HG02981 (cell line): ENCODE results near the gene KDM8.

Experiments used
- ATAC-seq: cut with Tn5 transposase; IDR thresholded peaks from one replicate; pipeline ENCODE4 v1.9.1; 2021; ENCODE audit warnings: mild to moderate bottlenecking, moderate library complexity; ENCODE audit not compliant: unreplicated experiment

KDM8 gene

DNA sequence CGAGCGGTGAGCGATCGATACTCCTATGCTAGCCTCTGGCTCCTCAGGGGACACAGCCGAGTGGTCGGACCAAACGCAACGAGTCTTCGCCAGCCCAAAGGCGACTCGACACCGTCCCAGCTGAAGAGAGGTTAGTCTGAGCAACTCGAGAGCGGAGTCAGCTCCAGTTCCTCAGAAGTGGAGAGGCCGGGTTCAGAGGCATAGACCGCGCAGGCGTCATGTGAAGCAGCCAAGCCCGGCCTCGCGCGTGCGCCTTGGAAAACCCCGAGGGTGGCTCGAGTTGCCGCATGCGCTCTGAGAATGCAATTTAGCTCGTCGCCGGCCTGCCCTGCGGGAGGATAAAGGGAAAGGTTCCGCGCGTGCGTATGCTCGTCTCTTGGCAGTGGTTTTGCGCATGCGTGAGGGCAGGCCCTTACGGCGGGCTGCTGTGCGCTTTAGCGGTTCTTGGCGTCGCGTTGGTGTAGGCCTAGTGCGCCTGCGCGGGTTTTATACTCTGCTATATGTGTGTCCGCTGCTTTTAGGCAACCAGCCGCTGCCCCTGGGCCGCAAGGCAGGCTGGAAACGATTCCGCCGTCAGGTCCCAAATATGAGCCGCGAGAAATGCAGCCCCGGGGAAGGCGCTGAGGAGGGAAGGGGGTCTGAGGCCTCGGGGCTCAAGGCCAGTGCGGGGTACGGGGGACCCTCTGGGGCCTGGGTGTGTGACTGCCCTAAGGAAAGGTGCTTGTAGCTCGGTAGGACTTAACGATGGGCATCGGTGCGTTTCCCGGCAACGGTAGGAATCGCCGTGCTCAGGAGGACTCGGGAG is at the start of gene KDM8:
TSS of gene KDM8 (plus strand) at position 20 of the 805 bp plus-strand sequence. CDS start 6,598 bp downstream, outside the sequence.
- ATAC-seq = peak; percentile 85

DNA sequence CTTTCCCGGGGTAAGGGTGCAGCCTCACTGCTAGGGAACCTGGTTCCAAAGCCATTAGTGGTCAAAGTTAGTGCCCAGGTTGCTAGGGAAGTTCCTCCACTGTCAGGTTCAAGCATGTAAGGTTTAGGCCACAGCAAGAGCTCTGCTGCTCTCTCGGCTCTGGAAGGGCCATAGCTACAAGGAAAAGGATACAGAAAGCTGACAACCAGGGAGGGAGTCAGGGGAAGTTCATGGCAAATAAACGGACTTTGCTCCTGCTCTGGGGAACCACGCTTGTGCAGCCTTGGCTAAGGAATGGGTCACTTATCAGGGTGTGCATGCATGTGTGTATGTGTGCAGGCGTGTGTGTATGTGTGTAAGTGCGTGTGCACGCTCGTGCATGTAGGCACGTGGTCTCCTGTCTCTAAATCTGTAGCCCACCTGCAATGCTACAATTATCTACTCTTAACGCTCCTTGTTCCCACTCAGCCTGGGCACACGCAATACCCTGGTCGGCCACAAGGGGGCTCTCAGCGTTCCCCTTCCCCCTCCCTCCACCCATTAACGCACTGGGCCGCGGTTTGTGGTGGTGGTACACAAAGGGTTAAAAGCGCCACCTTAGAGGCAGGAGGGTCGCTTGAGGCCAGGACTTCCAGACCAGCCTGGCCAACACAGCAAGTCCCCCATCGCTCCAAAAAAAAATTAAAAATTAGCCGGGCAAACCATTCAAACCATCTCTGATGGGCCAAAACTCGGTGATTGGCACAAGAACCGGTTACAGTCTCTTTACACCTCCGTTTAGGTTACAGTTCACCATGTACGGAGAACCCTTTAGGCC is 48.4 kb upstream of the KDM8 start:
- ATAC-seq = no peak

DNA sequence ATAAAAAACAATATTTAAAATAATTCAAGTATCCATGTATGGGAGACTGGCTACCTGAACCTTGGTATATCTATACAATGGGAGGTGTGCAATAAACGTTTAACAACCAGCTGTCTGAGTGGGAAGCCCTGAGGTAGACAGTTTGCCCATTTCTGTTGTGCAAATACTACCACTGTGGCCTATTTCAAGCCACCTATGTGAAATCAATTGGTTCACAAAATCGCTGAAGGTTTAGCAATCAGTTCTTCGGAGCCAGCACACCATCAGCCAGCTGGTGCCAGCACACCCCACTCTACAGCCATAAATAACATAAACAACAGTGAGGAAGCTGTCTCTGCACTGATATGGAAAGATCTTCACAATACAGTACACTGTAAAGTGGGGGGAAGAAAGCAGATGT is 46.7 kb upstream of the KDM8 start:
- no peak for ATAC-seq

DNA sequence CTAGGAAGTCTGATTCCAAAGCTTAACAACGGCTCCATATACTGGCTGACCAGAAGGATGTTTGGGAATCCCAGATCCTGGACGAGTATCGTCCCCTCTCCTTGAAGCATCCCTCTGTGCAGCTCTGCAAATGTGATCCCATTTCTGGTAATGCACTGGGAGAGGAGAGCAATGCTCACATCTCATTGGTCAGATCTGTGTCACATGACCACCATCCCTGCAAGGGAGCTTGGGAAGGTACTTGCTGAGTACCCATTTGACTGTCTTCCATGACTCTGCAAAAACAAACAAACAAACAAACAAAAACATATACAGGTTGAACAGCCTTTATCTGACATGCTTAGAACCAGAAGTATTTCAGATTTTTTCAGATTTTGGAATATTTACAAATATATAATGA is 41.9 kb upstream of the KDM8 start:
- no peak for ATAC-seq

DNA sequence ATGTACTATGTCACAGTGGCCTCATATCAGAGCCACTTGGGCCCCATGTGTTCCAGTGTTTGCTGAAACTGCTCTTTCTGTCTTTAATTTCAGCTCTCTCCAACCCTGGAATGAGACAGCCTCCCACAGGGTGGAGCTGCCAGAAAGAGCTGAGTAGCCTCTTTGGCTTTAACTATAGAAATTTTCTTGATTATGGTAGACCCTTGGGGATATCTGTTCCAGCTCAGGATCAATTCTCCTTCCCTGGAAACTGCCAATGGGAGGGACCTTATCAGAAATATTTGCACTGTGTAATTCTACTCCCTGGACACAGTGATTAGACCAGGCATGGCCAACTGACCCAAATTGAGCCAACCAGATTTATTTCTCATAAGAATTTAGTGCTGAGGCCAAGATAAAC is 39.0 kb upstream of the KDM8 start:
- ATAC-seq = no peak

DNA sequence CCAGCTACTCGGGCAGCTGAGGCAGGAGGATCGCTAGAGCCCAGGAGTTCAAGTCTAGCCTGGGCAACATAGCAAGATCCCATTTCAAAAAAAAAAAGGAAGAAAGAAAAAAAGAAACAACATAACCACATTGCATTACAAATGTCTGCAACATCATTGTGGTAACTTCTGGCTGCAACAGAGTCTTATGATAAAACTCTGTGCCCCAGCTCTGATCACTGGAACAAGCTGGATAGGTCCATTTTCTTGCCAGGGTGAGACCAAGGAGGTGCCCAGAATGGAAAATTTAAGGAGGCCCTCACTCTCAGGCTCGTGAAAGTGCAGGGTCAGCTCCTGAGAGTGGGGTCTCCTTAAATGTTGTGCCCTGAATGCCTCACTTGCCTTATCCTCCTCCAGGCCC is 37.8 kb upstream of the KDM8 start:
- no peak for ATAC-seq

DNA sequence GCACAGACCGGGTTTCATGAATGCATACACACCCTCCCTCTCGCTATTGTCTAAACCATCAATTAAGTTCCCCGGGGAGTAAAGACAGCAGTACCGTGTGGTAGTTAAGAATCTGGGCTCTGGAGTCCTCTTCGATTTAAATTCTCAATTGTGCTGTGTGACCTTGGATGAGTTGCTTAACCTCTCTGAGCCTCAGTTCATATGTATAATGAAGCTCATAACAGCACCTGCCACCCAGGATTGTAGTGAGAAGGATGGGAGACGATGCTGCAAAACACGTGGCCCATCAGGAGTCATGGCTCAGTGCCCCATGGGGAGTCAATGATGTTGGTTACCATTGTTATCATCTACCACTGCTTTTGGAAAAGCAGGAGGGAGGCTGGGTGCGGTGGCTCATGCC is 34.5 kb upstream of the KDM8 start:
- ATAC-seq = no peak

DNA sequence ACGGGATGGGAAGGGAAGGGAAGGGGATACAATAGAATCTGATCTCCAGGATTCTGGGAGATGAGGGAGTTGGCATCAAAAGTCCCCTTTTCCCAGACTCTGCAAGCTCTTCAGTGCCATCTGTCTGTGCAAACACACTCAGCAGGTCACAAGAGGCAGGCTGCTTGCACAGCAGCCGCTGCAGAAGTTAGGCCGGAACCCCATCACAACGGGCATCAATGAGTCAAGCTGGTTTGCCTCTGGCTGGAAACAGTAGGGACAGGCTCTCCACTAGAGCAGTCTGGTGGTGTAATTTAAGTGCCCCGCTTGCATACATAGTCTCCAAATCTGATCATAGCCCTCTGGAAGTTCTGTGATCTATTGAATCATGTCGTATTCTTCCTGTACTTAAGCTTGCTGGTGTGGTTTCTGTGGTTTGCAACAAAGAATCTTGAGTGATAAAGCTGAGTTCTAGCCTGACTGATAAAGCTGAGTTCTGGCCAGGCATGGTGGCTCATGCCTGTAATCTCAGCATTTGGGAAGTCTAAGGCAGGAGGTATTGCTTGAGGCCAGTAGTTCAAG is 33.7 kb upstream of the KDM8 start:
- ATAC-seq = no peak

DNA sequence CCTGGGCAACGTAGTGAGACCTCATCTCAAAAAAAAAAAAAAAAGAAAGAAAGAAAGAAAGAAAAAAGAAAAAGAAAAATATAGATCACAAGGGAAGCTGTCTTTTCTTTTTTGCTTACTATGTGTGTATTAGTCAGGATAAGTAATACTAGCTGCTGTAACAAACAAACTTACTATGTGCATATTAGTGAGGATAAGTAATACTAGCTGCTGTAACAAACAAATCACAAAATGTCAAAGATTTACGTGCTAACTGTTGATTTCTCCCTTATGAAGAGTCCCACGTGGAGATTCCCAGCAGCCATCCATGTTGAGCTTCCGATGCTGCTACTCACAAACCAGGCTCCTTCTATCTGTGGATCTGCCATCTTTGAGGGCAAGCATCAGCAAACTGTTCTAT is 31.7 kb upstream of the KDM8 start:
- no peak for ATAC-seq

DNA sequence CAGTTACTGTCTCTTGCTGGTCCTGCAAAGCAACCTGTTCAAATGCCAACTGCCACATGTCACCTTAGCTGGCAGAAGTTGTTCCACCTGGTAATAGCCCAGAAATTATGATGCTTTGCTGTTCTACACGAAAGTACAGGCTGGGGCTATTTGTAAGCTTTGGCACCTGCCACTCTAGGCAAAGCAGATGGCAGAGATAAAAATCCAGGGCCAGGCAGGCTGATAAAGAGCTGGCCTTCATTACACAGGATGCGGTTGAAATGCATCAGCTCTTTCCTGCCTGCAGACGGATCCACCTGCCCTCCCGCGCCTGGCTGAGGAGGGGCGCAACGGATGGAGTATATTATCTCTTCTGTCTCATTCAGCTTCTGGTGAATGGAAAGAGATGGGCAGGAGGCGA is 29.3 kb upstream of the KDM8 start:
- no peak for ATAC-seq

DNA sequence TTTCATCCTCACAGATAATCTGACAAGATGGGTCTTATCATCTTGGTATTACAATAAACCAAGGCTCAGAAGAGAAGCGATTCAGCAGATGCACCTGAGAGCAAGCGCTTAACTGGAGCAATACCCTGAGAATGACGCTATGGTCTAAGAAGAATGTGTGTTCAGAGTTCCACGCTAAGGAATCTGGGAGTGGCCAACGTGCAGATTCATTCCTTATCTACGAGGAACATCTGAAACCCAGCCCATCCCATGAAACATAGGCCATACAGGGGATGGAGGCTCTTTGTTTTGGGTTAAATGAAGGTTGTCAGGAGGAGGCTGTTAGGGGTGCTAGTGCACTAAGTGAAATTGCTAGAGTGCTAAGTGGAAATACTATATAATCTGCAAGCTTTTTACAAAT is 28.5 kb upstream of the KDM8 start:
- ATAC-seq = no peak

DNA sequence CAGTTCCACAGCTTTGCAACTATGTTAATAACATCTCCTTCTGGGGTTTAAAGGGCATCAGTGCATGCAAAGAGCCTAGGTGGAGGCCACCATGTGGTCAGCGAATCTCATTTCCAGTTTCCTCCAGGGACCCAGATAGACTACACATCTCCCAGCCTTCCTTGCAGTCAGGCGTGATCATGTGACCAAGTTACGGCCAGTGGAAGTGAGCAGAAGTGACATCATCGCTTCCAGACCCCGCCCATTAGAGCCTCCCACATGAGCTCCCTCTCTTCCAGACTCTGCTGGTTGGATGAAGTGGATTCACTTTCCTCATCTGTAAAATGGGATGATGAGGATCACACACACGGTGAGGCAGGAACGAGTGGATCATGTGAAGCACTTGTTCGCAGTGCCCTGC is 27.4 kb upstream of the KDM8 start:
- ATAC-seq = no peak

DNA sequence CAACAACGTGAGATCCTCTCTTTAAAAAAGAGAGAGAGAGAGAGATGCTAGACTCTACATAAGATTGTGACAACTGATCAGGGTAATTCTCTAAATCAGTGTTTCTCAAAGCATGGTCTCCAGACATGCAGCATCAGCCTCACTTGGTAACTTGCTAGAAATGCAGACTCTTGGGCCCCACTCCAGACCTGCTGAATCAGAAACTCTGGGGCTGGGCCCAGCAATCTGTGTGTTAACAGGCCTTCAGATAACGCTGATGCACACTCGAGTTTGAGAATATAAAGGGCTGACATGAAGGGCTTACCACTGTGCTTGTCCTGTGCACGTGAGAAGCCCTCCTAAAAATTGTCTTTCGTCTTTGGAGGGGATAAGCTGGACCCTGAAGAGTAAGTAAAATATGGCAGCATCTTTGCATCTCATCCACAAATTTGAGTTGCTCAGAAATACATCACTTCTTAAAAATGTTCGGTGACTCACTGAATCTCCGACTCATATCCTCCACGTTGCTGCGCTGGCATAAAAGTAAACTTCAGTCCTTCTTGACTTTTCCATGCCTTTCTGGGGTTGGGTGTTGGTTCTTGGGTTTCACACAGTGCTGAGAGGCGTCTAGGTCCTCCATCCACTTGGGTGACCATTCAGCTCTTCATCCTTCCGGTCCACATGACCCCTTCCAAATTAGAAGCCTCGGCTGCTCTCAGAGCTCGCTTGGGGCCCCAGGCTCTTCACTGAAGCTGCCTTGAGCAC is 26.1 kb upstream of the KDM8 start:
- no peak for ATAC-seq

DNA sequence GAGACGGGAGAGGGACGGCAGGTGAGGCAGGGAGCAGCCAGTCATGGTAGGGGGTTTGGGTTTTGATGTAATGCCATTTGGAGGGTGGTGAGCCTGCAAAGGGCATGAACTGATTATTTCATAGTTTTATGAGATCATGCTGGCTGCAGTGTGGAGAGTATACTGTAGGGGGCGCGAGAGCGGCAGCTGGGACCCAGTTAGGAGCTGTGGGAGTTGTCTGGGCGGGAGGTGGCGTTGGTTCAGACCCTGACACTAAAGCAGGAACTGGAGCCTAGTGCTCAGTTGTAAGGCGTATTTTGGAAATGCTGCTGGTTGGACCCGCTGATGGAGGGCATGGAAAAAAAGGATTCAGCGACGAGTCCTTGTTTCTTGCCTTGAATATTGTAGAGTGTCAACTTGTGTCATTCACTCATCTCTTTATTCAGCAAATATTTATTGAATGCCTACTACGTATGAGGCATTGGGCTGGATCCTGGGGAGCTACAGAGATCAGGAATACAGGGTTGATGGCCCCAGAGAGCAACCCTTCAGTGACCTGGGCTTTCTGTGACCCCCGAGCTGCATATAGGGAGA is 23.7 kb upstream of the KDM8 start:
- peak; percentile 77 for ATAC-seq

DNA sequence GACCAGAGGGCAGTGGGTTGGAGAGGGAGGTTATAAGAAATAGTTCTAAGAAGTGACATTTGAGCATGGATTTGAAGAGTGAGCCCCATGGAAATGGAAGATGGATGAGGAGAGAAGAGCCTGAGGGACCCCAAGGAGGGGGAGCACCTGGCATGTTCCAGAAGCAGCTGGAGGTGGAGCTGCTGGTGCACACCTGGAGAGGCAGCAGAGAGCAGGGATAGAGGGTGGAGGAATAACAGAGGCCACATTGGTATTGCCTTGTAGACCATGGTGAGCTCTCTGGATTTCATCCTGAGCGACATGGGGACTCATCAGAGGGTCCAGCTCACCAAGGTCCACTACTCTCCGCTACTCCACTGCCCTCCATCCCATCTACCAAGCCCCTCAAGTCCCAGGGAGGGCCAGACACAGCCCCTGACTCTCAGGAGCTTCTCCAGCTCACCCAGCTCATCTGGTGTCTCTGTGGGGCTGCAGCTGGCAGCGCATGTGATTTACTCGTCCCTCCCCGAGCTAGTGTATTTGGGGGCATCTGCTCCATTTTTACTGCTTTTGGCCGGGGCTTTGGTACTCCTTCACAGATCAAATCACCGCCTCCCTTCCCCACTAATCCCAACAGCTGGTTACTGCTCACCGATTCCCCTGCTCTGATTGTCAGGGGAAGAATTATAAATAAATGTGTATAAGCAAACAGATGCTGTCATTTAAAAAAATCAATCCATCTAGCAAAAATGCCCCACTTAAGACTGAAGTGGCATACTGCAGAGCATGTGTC is 22.1 kb upstream of the KDM8 start:
- ATAC-seq = no peak

DNA sequence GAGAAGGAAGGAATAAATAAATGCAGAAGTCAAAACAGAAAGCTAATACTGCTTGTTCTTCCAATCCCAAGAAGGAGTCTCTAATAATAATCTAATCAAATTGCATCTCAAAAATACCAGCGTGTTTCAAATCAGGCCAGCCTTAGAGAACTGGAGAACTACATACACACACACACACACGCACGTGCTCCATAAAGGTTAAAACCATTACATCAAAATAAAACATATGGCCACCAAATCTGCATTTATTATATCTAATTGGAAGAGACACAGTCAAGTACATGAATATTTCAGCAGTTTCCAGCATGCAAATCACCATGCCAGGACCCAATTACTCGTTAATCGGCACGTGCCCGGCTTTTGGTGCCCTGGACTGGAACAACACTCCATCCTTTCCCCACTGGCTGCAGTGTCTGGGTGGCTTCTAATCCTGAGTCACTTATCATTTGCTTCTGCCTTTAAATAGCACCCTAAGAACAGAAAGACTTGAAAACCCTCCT is 20.4 kb upstream of the KDM8 start:
- ATAC-seq = no peak

DNA sequence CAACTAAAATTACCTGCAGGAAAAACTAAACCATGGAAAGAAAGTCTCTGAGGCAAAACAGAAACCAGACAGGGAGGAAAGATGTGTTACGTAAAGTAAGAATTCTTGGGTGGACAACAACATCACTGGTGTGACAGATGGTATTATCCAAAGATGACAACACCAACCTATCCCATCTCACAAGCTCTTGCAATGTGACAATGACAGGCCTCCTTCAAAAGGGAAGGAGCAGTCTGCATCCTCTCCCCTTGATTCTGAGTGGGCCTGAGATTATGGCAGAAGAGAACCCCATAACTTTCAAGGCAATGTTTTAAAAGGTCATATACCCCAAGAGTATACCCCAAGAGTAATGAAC is 17.6 kb upstream of the KDM8 start:
- ATAC-seq = no peak

DNA sequence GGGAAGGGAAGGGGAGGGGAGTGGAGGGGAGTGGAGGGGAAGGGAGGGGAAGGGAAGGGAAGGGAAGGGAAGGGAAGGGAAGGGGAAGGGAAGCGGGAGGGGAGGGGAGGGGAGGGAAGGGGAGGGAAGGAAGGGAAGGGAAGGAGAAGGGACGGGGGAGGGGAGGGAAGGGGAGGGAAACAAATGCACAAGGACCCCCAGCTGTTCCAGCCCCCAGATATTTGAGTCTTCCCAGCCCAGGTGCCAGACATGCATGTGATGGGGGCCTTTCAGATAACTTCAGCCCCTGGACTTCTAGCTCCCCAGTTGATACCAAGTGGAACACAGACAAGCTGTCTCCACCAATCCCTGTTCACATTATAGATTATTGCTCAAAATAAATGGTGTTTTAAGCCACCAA is 14.7 kb upstream of the KDM8 start:
- ATAC-seq = no peak

DNA sequence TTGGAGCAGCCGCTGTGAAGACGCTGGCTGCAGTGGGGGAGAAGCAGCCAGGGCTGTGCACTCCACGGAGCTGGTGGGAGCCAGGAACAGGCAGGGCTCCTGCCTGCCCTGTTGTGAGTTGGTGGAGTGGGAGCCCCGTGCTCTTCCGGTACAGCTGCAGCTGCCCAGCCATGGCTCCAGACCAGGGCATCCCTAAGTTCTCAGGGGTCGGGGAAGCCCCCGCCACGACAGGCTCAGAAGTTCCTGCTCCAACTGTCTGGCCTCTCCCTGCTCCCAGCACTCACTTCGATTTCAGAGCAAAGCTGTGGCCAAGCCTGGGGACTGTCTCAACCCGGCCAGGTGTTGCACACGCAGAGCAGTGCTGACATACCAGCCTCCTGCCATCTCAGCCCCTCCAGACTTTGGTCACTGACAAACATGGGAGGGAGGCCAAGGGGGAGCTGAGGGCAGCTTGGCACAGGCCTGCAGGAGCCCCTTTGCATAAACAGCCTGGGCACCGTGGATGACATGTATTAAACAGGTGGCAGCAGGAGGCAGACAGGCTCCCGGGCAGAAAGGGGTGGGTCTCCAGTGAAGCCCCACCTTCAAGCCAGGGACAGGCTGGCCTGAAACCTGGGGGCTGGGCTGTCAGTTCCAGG is 13.9 kb upstream of the KDM8 start:
- ATAC-seq = no peak
